GM18511 (cell line): ENCODE results near the gene SYNE2.

Source experiments
- ATAC-seq: cut with Tn5 transposase; IDR thresholded peaks from one replicate; pipeline ENCODE4 v1.9.1; 2021; ENCODE audit warnings: mild to moderate bottlenecking, moderate library complexity; ENCODE audit not compliant: unreplicated experiment

Gene SYNE2

DNA sequence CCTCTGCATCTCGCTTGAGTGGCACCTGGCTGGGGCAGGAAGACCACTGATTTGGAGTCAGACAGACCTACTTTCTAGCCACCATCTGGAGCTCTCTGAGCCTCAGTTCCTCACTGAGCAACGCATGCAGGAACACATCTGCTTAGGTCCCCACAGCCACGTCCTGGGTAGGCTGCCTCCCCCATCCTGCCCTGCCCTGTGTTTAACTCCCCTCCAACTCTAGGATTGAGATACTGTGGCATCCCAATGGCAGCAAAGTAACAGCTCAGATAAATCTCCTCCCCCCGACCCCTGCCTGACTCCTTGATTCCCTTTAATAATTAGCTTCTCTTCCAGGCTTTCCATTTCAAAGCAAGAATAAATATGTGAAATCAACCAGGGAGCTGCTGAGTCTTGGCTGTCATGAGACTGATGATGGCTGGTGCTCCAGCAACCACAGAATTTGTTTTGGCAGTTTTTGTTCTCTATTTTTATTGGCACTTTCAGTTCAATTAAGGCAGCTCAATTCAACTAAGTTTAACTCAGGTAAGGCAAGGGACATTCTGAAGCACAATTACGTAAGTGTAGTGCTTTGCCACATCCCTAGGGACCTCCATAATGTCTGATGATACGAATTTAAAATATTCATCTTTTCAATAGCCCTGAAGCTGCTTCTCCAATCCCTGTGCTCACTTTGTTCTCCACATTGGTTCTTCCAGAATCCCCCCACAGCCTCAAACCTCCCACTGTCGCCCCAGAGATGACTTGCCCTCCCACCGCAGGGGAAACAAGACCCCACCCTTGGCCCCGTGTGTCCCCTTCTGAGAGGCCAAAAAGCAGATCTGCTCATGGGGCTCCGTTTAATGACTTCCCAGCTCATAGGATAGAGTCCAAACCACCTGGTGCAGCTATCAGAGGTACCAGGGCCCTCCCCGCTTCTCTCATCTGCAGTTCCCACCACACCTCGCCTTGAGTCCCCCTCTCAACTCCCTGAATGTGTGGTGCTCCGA lies 383.1 kb downstream of the SYNE2 start:
- peak; percentile 73 for ATAC-seq

DNA sequence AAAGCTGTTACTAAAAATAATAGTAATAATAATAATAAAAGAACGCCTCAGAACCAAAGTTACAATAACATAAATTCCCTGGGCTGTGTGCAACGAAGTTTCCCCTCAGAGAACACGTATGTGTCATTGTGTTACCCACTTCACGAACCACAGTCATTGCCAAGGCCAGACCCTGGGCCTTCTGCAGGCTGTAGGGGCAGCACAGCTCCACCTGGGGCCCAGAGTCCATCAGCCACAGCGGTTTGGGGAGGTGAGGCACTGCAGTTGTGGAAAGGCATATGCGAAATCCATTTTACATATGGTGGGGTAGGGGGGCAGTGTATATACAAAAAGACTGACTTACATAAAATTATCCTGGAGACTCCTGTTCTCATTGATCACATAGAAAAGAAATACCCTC lies 385.2 kb downstream of the SYNE2 start:
- ATAC-seq = no peak

DNA sequence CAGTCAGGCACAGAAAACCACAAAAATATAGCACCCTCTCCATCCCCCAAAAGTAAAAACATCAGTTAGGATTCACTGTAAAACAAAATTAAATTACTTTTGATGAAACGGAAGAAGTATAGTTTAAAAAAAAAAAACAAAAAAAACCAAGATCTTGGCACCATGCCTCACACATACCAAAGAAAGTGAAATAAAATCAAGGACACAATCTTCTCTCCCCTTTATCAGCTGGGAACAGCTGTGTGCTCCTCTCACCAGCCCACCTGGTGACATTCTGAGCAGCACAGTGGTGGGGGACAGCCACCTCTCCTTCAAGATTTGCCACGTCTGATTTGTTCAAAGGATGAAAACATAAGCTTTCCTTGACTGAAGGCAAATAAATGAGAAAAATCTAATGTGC lies 385.8 kb downstream of the SYNE2 start:
- ATAC-seq = no peak

DNA sequence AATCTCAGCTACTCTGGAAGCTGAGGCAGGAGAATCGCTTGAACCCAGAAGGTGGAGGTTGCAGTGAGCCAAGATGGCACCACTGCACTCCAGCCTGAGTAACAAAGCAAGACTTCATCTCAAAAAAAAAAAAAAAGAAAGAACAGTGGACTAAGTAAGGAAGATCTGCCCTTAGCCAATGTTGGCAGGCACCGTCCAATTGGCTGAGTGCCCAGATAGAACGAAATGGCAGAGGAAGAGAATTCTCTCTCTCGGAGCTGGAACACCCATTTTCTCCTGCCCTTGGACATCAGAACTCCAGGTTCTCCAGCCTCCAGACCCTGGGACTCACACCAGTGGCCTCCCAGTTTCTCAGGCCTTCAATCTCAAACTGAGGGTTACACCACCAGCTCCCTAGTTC lies 391.5 kb downstream of the SYNE2 start:
- no peak for ATAC-seq

DNA sequence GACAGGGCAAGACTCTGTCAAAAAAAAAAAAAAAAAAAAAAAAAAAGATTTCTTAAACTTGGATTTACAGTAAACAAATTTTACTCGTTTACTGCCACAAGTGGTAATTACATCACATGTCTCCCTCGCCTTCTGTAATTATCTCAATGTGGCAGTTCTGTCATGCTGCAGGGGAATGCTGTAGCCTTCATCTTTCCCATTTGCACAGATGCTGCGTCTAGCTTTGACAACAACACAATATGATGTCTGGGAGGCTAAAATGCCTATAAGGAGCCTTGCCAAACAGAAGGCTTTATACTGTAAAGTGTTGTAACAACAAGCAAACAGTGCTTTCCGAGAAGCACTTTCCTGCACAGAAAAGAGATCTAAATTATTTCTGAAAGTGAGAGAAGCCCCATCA lies 392.7 kb downstream of the SYNE2 start:
- no peak for ATAC-seq

DNA sequence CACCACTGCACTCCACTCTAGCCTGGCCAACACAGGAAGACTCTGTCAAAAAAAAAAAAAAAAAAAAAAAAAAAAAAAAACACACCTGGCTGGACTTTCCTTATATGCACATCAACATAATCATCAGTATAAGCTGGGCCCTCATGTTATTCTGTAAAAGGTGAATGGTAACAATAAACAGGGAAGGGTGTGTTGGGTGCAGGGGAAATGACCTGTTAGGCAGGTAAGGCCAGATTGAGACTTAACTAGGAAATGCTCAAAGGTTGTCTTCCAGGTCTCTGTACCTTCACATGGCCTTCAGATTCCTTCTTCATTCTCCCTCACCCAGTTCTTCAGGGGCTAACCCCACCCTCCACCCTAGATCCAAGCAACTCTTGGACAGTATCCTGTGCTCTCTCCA lies 393.9 kb downstream of the SYNE2 start:
- ATAC-seq = no peak

DNA sequence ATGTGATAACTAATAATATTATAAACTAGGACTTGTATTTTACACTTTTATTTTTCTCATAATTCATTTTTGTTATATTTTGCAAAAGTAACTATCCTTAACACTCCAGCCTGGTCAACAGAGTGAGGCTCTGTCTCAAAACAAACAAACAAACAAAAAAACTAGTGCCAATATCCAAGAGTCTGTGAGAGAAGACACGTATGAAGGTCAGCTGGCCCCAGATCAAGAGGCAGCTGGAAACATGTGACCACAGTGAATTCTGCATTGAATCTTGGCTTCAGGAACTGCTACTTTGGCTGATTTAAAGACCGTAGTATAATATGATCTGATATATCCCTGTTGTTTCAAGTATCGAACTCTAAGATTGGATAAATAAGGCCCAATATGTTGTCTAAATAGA lies 394.4 kb downstream of the SYNE2 start:
- no peak for ATAC-seq

DNA sequence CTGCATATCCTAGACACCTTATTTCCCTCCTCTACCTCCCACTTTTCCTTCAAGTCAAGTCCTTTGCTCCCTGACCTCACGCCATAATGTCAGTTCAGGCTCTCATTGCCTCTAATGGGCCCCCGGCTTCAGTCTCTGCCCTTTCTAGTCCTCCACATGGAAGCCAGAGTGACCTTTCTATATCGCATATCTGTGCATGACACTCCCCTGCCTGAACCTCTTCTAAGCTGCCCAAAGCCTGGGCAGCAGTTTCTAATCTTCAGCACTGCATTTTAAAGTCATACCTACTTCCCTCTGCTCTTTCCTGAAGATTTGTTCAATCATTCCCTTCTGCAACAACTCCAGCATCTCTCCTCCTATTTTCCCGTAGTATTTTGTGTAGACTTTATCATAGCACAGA lies 395.9 kb downstream of the SYNE2 start:
- ATAC-seq = no peak

DNA sequence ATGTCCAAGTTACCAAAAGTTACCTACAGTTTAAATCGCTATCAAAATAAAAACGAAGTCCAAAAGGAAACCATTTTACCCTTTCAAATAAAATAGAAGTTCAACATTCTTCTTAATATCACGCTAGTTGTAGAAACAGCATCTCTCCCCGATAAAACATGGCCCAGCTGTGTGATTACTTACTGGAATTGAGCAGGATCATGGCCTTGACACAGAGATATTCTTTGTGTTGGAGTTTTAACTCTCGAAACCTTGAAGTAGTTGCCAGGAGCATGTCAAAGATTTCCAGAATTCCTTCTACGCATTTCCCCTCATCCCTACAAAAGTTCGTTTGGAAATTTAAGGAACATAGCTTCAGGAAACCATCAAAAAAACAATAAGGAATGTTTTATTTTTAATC lies 396.6 kb downstream of the SYNE2 start:
- ATAC-seq = no peak

DNA sequence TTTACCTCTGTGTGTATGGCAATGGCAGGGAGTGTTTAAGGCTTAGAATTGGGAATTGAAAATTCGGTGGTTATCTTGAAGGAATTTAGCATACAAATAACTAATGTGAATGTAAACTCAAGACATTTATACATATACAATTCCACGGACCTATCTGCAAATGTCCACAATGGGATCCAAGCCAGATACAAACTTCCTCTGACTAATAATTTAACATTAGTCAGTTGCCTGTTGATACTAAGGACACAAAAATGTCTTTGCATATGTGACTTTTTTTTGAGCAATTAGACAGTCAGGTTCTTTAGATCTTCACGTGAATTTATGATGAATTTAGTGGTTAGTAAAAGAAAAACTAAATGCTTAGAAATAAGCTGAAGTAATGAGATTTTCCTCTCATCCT lies 400.9 kb downstream of the SYNE2 start:
- ATAC-seq = no peak

DNA sequence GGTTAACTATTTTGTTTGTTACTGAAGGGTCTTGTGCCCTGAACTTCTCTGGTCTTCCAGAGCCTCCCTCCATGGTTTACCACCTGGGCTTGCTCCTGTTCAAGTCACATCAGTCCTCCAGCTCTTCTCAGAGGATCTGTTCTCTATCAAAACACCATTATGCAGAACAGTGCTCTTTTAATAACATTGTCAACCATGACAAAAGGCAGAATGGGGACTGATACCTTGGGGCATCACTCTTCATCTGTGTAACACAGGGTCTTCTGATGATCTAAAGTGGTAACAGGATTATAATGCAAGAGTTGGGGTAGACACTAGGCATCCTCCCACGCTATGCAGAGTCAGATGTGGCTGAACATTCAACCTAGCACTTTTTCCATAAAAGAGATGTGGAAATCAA lies 403.0 kb downstream of the SYNE2 start:
- no peak for ATAC-seq

DNA sequence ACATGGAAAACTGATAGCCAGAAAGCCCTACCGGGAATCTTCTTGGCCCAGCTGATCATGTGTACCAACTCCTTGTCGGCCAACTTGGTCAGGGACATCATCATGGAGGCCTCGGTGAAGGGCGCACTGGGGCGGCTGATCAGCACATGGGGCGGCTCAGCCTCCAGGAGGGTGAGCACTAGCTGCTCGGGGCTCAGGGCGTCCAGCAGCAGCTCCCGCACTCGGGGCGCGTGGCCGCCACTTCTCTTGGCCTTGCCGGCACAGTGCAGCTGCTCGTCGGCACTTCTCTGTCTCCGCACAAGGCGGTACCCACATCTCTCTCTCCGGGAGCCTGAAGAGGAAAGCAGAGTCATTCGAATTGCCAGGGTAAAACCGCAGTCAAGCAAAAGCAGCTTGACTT lies 407.6 kb downstream of the SYNE2 start:
- no peak for ATAC-seq

DNA sequence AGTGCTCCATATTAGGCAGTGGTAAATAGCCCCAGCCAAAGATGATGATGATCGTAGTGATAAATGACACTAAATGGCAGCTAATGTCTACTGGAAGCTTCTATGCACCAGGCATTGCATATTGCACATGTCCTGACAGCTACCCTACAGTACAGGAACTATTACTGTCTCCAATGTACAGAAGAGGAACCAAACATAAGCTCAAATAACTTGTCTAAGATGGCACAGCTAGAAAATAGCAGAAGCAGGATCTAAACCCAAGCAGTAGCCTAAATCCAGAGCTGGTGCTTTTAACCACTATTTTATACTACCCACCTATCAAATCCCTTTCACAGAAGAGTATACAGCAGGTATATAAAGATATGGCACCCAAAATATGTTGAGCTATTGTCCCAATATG lies 412.4 kb downstream of the SYNE2 start:
- no peak for ATAC-seq

DNA sequence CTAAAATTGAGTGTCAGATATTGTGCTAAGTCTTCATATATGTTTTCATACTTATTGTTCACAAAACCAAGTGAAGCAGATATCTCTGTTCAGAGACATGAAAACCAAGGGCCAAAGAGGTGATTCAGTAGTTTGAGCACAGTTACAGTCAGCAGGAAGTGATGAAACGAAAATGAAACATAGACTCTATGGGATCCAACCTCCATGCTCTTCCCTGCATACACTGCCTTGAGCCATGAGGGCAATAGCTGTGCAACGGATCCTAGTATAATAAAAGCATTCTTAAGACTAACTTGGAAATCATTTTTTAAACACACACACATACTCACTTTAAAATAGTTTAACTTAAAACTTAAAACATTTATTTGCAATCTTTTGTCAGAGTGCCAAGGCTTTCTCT lies 413.4 kb downstream of the SYNE2 start:
- ATAC-seq = peak; percentile 52

DNA sequence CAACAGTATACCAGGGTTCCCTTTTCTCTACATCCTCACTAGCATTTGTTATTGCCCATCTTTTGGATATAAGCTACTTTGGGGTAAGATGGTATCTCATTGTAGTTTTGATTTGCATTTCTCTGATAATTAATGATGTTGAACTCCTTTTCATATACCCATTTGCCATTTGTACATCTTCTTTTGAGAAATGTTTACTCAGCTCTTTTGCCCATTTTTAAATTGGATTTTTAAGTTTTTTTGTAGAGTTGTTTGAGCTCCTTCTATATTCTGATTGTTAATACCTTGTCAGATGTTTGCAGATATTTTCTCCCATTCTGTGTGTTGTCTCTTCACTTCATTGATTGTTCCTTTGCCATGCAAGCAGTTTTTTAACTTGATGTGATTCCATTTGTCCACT lies 419.2 kb downstream of the SYNE2 start:
- ATAC-seq = no peak
